KMS-11 (cell line): ENCODE results near the gene ENTREP1.

Experiments
- H2AFZ ChIP-seq: fragments of 200-600 bp; sonication (generic); 2 replicates; pipeline ENCODE4 v1.6.1; 2016; ENCODE audit warnings: antibody characterized with exemption, mixed run types, low read depth
- H3K27ac ChIP-seq: fragments of 200-600 bp; sonication (generic); 2 replicates; pipeline ENCODE4 v1.6.1; 2016; ENCODE audit warnings: mild to moderate bottlenecking, mixed run types
- H3K27me3 ChIP-seq: fragments of 200-600 bp; sonication (generic); 2 replicates; pipeline ENCODE4 v1.6.1; 2017; ENCODE audit warnings: mild to moderate bottlenecking, low read depth, mixed run types, moderate library complexity; ENCODE audit not compliant: insufficient read depth
- H3K36me3 ChIP-seq: fragments of 200-600 bp; sonication (generic); 2 replicates; pipeline ENCODE4 v1.6.1; 2017; ENCODE audit warnings: mild to moderate bottlenecking, mixed run types; ENCODE audit not compliant: insufficient read depth
- H3K4me1 ChIP-seq: fragments of 200-600 bp; sonication (generic); 2 replicates; pipeline ENCODE4 v1.6.1; 2016; ENCODE audit warnings: mild to moderate bottlenecking, low read depth, mixed run types; ENCODE audit not compliant: poor library complexity, severe bottlenecking
- H3K4me2 ChIP-seq: fragments of 200-600 bp; sonication (generic); 2 replicates; pipeline ENCODE4 v1.7.0; 2016; ENCODE audit warnings: mild to moderate bottlenecking, mixed run types
- H3K4me3 ChIP-seq: fragments of 200-600 bp; sonication (generic); IDR thresholded peaks from 2 replicates; pipeline ENCODE4 v1.6.1; 2017; ENCODE audit warnings: low read depth, low read length, mixed read lengths; ENCODE audit not compliant: insufficient read depth
- H3K79me2 ChIP-seq: fragments of 200-600 bp; sonication (generic); 2 replicates; pipeline ENCODE4 v1.6.1; 2016; ENCODE audit warnings: low read depth, mixed run types; ENCODE audit not compliant: insufficient read depth
- H3K9ac ChIP-seq: fragments of 200-600 bp; sonication (generic); 2 replicates; pipeline ENCODE4 v1.6.1; 2016; ENCODE audit warnings: mild to moderate bottlenecking, mixed run types
- H4K20me1 ChIP-seq: fragments of 200-600 bp; sonication (generic); 2 replicates; pipeline ENCODE4 v1.6.1; 2016; ENCODE audit warnings: mild to moderate bottlenecking, mixed run types; ENCODE audit not compliant: insufficient read depth
- CTCF ChIP-seq: fragments of 200-600 bp; sonication (generic); conservative IDR thresholded peaks from 2 replicates; pipeline ENCODE4 v1.6.1; 2017; ENCODE audit warnings: low read depth, mild to moderate bottlenecking, antibody characterized with exemption, low read length, moderate library complexity, mixed read lengths

The ENTREP1 gene

GRCh38 chr9:69391487-69391886, 66.5 kb downstream of the ENTREP1 start:
- no peaks in the 10 kb centered on the region for H3K79me2 ChIP-seq
- TF ChIP-seq CTCF, result no peak
- H2AFZ ChIP-seq, result no peak overlapping the region
- no peaks in the 10 kb centered on the region for H3K27me3 ChIP-seq
- H3K4me1 ChIP-seq, result no peaks in the 10 kb centered on the region
- H3K4me2 ChIP-seq, result no peak overlapping the region
- H3K27ac ChIP-seq, result no peak overlapping the region
- H3K4me3 ChIP-seq, result no peak overlapping the region
- H4K20me1 ChIP-seq, result no peaks in the 10 kb centered on the region
- H3K36me3 ChIP-seq, result no peaks in the 10 kb centered on the region
- no peak overlapping the region for H3K9ac ChIP-seq

- H4K20me1 ChIP-seq, result no peaks in the 10 kb centered on the region
- H3K4me1 ChIP-seq, result no peaks in the 10 kb centered on the region
- TF ChIP-seq CTCF, result no peak
- no peak overlapping the region for H2AFZ ChIP-seq
- H3K4me3 ChIP-seq, result no peak overlapping the region
- H3K79me2 ChIP-seq, result no peaks in the 10 kb centered on the region
- no peaks in the 10 kb centered on the region for H3K36me3 ChIP-seq
- H3K27ac ChIP-seq, result no peak overlapping the region
- H3K27me3 ChIP-seq, result no peaks in the 10 kb centered on the region
- H3K4me2 ChIP-seq, result no peak overlapping the region
- no peak overlapping the region for H3K9ac ChIP-seq
Measured at GRCh38 chr9:69391946-69392345, 66.9 kb downstream of the ENTREP1 start.

- H3K4me1 ChIP-seq, result no peaks in the 10 kb centered on the region
- no peak overlapping the region for H3K4me2 ChIP-seq
- H3K9ac ChIP-seq, result no peak overlapping the region
- H3K79me2 ChIP-seq, result no peaks in the 10 kb centered on the region
- no peaks in the 10 kb centered on the region for H4K20me1 ChIP-seq
- TF ChIP-seq CTCF, result no peak
- H2AFZ ChIP-seq, result no peak overlapping the region
- no peak overlapping the region for H3K27ac ChIP-seq
- no peak overlapping the region for H3K4me3 ChIP-seq
- no peaks in the 10 kb centered on the region for H3K36me3 ChIP-seq
- no peaks in the 10 kb centered on the region for H3K27me3 ChIP-seq
Measured at GRCh38 chr9:69392826-69393225, 67.8 kb downstream of the ENTREP1 start.

GRCh38 chr9:69393425-69393824, 68.4 kb downstream of the ENTREP1 start:
- Histone ChIP-seq H3K27me3 (no peaks in the 10 kb centered on the region), H3K4me1 (no peaks in the 10 kb centered on the region), H3K27ac (no peak overlapping the region), H3K4me2 (no peak overlapping the region), H3K79me2 (no peaks in the 10 kb centered on the region), H3K9ac (no peak overlapping the region), H4K20me1 (no peaks in the 10 kb centered on the region), H2AFZ (no peak overlapping the region), H3K4me3 (no peak overlapping the region), H3K36me3 (no peaks in the 10 kb centered on the region)
- no peak for TF ChIP-seq CTCF

GRCh38 chr9:69395718-69396117, 70.7 kb downstream of the ENTREP1 start:
- Histone ChIP-seq H3K36me3 (no peaks in the 10 kb centered on the region), H3K4me3 (no peak overlapping the region), H4K20me1 (no peaks in the 10 kb centered on the region), H3K27me3 (no peaks in the 10 kb centered on the region), H3K79me2 (no peaks in the 10 kb centered on the region), H2AFZ (no peak overlapping the region), H3K4me1 (no peaks in the 10 kb centered on the region), H3K27ac (no peak overlapping the region), H3K9ac (no peak overlapping the region), H3K4me2 (no peak overlapping the region)
- TF ChIP-seq CTCF, result no peak
